Body of pancreas (tissue), 4 donors: ENCODE data around the gene AVPI1. TPM values are rescaled to one million over a fixed set of nuclear protein-coding genes. Genes with fewer than 3 reads are reported as not detected.

Source experiments
- ATAC-seq: fragments of 150-250 bp; one replicate; pipeline ENCODE4 v1.9.1; 2016
- DNase-seq, 4 donors: peaks; one replicate each; pipeline ENCODE4 v3.0.0-alpha.2; 2019
- H3K27ac ChIP-seq, 4 donors: fragments of 200-600 bp; sonication (generic); 1 replicate in 3 of 4; 2 replicates in 1 of 4; pipeline versions ENCODE4 v1.5.1 to v1.6.1; 2016 to 2019; ENCODE audit warnings: mild to moderate bottlenecking in 1 of 4, mixed read lengths in 1 of 4, moderate library complexity in 1 of 4
- H3K27me3 ChIP-seq, 2 donors: fragments of 200-600 bp; sonication (generic); one replicate each; pipeline ENCODE4 v1.6.0; 2016; ENCODE audit warnings: mild to moderate bottlenecking in 1 of 2
- H3K36me3 ChIP-seq, 2 donors: fragments of 200-600 bp; sonication (generic); replicated peaks in 1 of 2; 2 replicates each; pipeline ENCODE4 v1.5.1; 2016; ENCODE audit warnings: low read depth in 2 of 2; ENCODE audit not compliant: insufficient read depth in 1 of 2
- H3K4me1 ChIP-seq: fragments of 200-600 bp; sonication (generic); one replicate; pipeline ENCODE4 v1.6.0; 2016
- H3K4me3 ChIP-seq, 2 donors: fragments of 200-600 bp; sonication (generic); 1 replicate in 1 of 2; 2 replicates in 1 of 2; pipeline ENCODE4 v1.5.1; 2016 to 2019
- H3K9me3 ChIP-seq, 3 donors: fragments of 200-600 bp; sonication (generic); 1 replicate in 2 of 3; 2 replicates in 1 of 3; pipeline ENCODE4 v1.5.1; 2016
- CTCF ChIP-seq, 7 experiments: fragments of 450-650 bp in 4 of 7; fragments of 200-600 bp in 3 of 7; sonication (generic) in 3 of 7; IDR thresholded peaks; one replicate each; pipeline ENCODE4 v1.5.1; 2016 to 2019; ENCODE audit warnings: antibody characterized with exemption in 7 of 7
- POLR2A ChIP-seq, 3 donors: fragments of 450-650 bp; IDR thresholded peaks; one replicate each; pipeline ENCODE4 v1.6.1; 2016; ENCODE audit warnings: antibody characterized with exemption in 3 of 3, mild to moderate bottlenecking in 2 of 3
- WGBS, 2 donors: methylation state at CpG; one replicate each; pipeline ENCODE4 v1.1.5; 2017; 5-methylcytosine and 5-hydroxymethylcytosine counted together
- intact Hi-C: fragments of 100-400 bp; cut with DNase I; formaldehyde crosslinking; loops from one replicate; pipeline ENCODE4 v1.15.1; 2023
- total RNA-seq, 2 donors: library from RNA; depleted of rRNA; stranded (reverse); fragments of >200 nt; gene quantifications; one replicate each; pipeline ENCODE4 v1.1.0, GENCODE V29; 2016

The AVPI1 gene
- total RNA-seq, 2 donors from 2014 or later = 5.7 to 14.8 TPM

- no peak for TF ChIP-seq POLR2A (IDR thresholded peaks at IDR 0.05)
- no peak for TF ChIP-seq CTCF (IDR thresholded peaks at IDR 0.05)
- no peaks in the 10 kb centered on the region for H3K9me3 ChIP-seq
- H3K4me1 ChIP-seq = peaks cover 4% of the 10 kb centered on the region
- ATAC-seq (no peak), DNase-seq (no peak)
- intact Hi-C loops = no loop called here
- no peak overlapping the region for H3K27ac ChIP-seq
- H3K4me3 ChIP-seq = no peak overlapping the region
- H3K27me3 ChIP-seq = no peaks in the 10 kb centered on the region
- 75 to 77% methylated on average over 2 of the region's 2 CpGs for WGBS, 2 donors
- H3K36me3 ChIP-seq = no peaks in the 10 kb centered on the region
These were observed 21.1 kb upstream of the AVPI1 start for GRCh38 chr10:97708167-97708566.

GRCh38 chr10:97707134-97707861 is 20.3 kb upstream of the AVPI1 start:
- intact Hi-C loops = no loop called here
- DNase-seq = no peak
- ATAC-seq = no peak
- Histone ChIP-seq H3K4me3 (no peak overlapping the region), H3K4me1 (no peaks in the 10 kb centered on the region), H3K36me3 (no peaks in the 10 kb centered on the region), H3K9me3 (no peaks in the 10 kb centered on the region), H3K27ac (no peak overlapping the region), H3K27me3 (no peaks in the 10 kb centered on the region)
- WGBS, 2 donors = 80 to 84% methylated on average over 3 to 11 of the region's 11 CpGs
- TF ChIP-seq CTCF (IDR thresholded peaks at IDR 0.05) (no peak), POLR2A (IDR thresholded peaks at IDR 0.05) (no peak)

GRCh38 chr10:97705006-97705670 is 18.1 kb upstream of the AVPI1 start:
- DNase-seq (no peak), ATAC-seq (no peak)
- no peaks in the 10 kb centered on the region for H3K4me1 ChIP-seq
- no peak overlapping the region for H3K4me3 ChIP-seq
- 76 to 82% methylated on average over 3 of the region's 3 CpGs for WGBS, 2 donors
- no peaks in the 10 kb centered on the region for H3K27me3 ChIP-seq
- H3K9me3 ChIP-seq = no peaks in the 10 kb centered on the region
- no peak overlapping the region for H3K27ac ChIP-seq
- intact Hi-C loops = no loop called here
- TF ChIP-seq POLR2A (IDR thresholded peaks at IDR 0.05) = no peak
- no peak for TF ChIP-seq CTCF (IDR thresholded peaks at IDR 0.05)
- H3K36me3 ChIP-seq = no peaks in the 10 kb centered on the region

- H3K9me3 ChIP-seq = no peaks in the 10 kb centered on the region
- TF ChIP-seq POLR2A (IDR thresholded peaks at IDR 0.05) (no peak), CTCF (IDR thresholded peaks at IDR 0.05) (no peak)
- H3K27ac ChIP-seq = no peak overlapping the region
- no peaks in the 10 kb centered on the region for H3K27me3 ChIP-seq
- no peak for ATAC-seq
- H3K4me1 ChIP-seq = no peaks in the 10 kb centered on the region
- no peaks in the 10 kb centered on the region for H3K36me3 ChIP-seq
- H3K4me3 ChIP-seq = no peak overlapping the region
- 50 to 54% methylated on average over 1 of the region's 1 CpG for WGBS, 2 donors
- intact Hi-C loops = no loop called here
- no peak for DNase-seq
These were observed 17.3 kb upstream of the AVPI1 start for GRCh38 chr10:97704341-97704740.
